ENCODE data around the gene XCR1. TPM values are rescaled to one million over a fixed set of nuclear protein-coding genes. Genes with fewer than 3 reads are reported as not detected.

XCR1 gene
- total and polyA plus RNA-seq, 2 donors (not counting 3 experiments of a cell fraction or from before 2014, with no cell fraction given), result not detected

DNA sequence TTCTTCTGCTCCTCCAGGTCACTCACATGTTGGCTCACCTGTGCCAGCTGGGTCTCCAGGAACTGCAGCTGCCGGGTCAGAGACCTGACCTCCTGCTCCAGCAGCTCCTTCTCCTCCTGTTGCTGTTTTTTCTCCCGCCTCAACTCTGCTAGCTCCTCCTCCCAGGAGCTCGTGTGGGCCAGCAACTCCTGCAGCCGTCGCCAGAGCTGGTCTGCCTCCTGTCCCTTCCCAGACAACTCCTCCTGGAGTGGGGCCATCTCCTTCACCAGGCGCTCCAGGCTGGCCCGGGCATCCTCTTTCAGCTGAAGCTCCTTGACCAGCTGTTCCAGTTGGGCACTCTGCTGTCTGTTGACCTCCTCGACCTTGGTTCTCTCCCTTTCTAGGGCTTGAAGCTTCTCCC, 59.6 kb downstream of the XCR1 start:
- no peaks in the 10 kb centered on the region for H4K20me1 ChIP-seq (replicated peaks; ENCODE audit: control insufficient read depth, extremely low read depth, insufficient read depth, low read length)
- no peaks in the 10 kb centered on the region for H3K79me2 ChIP-seq (ENCODE audit: control insufficient read depth, insufficient read depth, low read length)
- no peak for DNase-seq (ENCODE audit: low read depth, low spot score)
- TF ChIP-seq, protein P1, sequence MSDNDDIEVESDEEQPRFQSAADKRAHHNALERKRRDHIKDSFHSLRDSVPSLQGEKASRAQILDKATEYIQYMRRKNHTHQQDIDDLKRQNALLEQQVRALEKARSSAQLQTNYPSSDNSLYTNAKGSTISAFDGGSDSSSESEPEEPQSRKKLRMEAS (IDR thresholded peaks at IDR 0.05; ENCODE audit: insufficient read depth, insufficient read length), result no peak
- TF ChIP-seq POLR2AphosphoS5 (IDR thresholded peaks at IDR 0.05; ENCODE audit: insufficient read depth, low read depth, low read length) (no peak), GATA2 (IDR thresholded peaks at IDR 0.05; ENCODE audit: insufficient read depth, insufficient read length, low read depth, low read length) (no peak), FOS (IDR thresholded peaks at IDR 0.05; ENCODE audit: borderline replicate concordance, insufficient read depth, low read length) (no peak), POLR2A (IDR thresholded peaks at IDR 0.05; ENCODE audit: low read depth, low read length) (no peak), JUN (IDR thresholded peaks at IDR 0.05; ENCODE audit: borderline replicate concordance, insufficient read depth, insufficient read length, low read depth) (no peak), MYC (IDR thresholded peaks at IDR 0.05; ENCODE audit: low read depth, low read length) (no peak), EZH2 (IDR thresholded peaks at IDR 0.05; ENCODE audit: borderline replicate concordance, low read depth, low read length, severe bottlenecking) (no peak)
- no peaks in the 10 kb centered on the region for H3K4me1 ChIP-seq (ENCODE audit: control insufficient read depth, extremely low read depth, insufficient read depth, low read length)
- H3K4me2 ChIP-seq (ENCODE audit: insufficient read depth, low read length), result no peak overlapping the region
- no peak overlapping the region for H3K27ac ChIP-seq (ENCODE audit: insufficient read depth, low read depth, low read length)
- BruUV-seq (replicated peaks), result no TSS peak
- FAIRE-seq, result no peak
- peaks cover 6 to 53% of the 10 kb centered on the region in 2 experiments for H3K36me3 ChIP-seq (ENCODE audit: control insufficient read depth in 2 of 2, extremely low read depth in 1 of 2, insufficient read depth in 2 of 2, low read length in 2 of 2)
- intact Hi-C loops (cut with micrococcal nuclease), result no loop called here
- no peak overlapping the region for H3K9ac ChIP-seq (replicated peaks; ENCODE audit: extremely low read depth, insufficient read depth, low read length)
- no peaks in the 10 kb centered on the region for H3K9me1 ChIP-seq (replicated peaks; ENCODE audit: control insufficient read depth, extremely low read depth, insufficient read depth, low read length)
- no peak overlapping the region for H2AFZ ChIP-seq (ENCODE audit: low read depth, low read length)
- dilution Hi-C loops (cut with MboI; ENCODE audit: extremely low pct_ligation_motif_present, low sequenced_read_pairs), result no loop called here
- no peaks in the 10 kb centered on the region for H3K27me3 ChIP-seq (ENCODE audit: control insufficient read depth in 2 of 2, insufficient read depth in 2 of 2, low read length in 2 of 2)
- H3K9me3 ChIP-seq (replicated peaks; ENCODE audit: control insufficient read depth, insufficient read depth, low read length), result no peaks in the 10 kb centered on the region
- H3K4me3 ChIP-seq (replicated peaks in 1 of 3; ENCODE audit: insufficient read depth in 1 of 3, low read depth in 1 of 3, low read length in 3 of 3), result no peak overlapping the region
- ChIA-PET POLR2A (no interaction called here), CTCF (interaction anchor here (0.9 to 3.5 kb wide), 5 partner anchors 20 to 120 kb away, joined by 3 to 16 read pairs (median 3); no protein-coding TSS in a partner anchor)

Other genes with a start within 250 kb of the XCR1 start
- not detected in 2 replicates for gene SLC6A20, start 230.9 kb downstream of the XCR1 start, total RNA-seq
- not detected in 2 replicates for gene SLC6A20, start 230.9 kb downstream of the XCR1 start, polyA plus RNA-seq
- 15.1 and 18.2 TPM in 2 replicates for gene LZTFL1, start 185.4 kb downstream of the XCR1 start, total RNA-seq
- 9.7 and 26.1 TPM in 2 replicates for gene LZTFL1, start 185.4 kb downstream of the XCR1 start, polyA plus RNA-seq
- gene CCR9, start 140.9 kb downstream of the XCR1 start, total RNA-seq, result not detected in 2 replicates
- not detected in 2 replicates for gene CCR9, start 140.9 kb downstream of the XCR1 start, polyA plus RNA-seq
- not detected in 2 replicates for gene CXCR6, start 84.0 kb downstream of the XCR1 start, total RNA-seq
- gene CXCR6, start 84.0 kb downstream of the XCR1 start, polyA plus RNA-seq, result not detected in 2 replicates
- 20.2 and 20.8 TPM in 2 replicates for gene FYCO1, start 31.7 kb downstream of the XCR1 start, total RNA-seq
- gene FYCO1, start 31.7 kb downstream of the XCR1 start, polyA plus RNA-seq, result 11.1 and 13.9 TPM in 2 replicates
- gene CCR1, start 180.8 kb upstream of the XCR1 start, total RNA-seq, result not detected in 2 replicates
- not detected in 2 replicates for gene CCR1, start 180.8 kb upstream of the XCR1 start, polyA plus RNA-seq
- not detected in 2 replicates for gene CCR3, start 215.0 kb upstream of the XCR1 start, total RNA-seq
- not detected in 2 replicates for gene CCR3, start 215.0 kb upstream of the XCR1 start, polyA plus RNA-seq